Liver (tissue), 9 donors: ENCODE measurements around the gene GUK1. TPM values are rescaled to one million over a fixed set of nuclear protein-coding genes. Genes with fewer than 3 reads are reported as not detected.
"Not testable (repeated sequence)": the region's sequence is repeated elsewhere in the genome, so short reads cannot be mapped to it uniquely, and the experiment has no call there.

Experiments
- DNase-seq: peaks from one replicate; pipeline ENCODE4 v3.0.0-alpha.2; 2017; ENCODE audit warnings: low spot score
- H3K27ac ChIP-seq, 2 donors: one replicate each; pipeline ENCODE4 v1.7.0; 2013; ENCODE audit warnings: inconsistent platforms in 2 of 2, low read length in 2 of 2, control low read depth in 1 of 2, low read depth in 1 of 2, mild to moderate bottlenecking in 1 of 2
- H3K27me3 ChIP-seq, 4 donors: one replicate each; pipeline versions ENCODE4 v1.6.1 to v1.7.0; 2013; ENCODE audit warnings: low read length in 3 of 4, inconsistent platforms in 1 of 4, mild to moderate bottlenecking in 1 of 4, moderate library complexity in 1 of 4; ENCODE audit not compliant: control insufficient read depth in 4 of 4, insufficient read depth in 4 of 4
- H3K36me3 ChIP-seq, 4 donors: one replicate each; pipeline versions ENCODE4 v1.6.1 to v1.7.0; 2013; ENCODE audit warnings: low read length in 3 of 4, mild to moderate bottlenecking in 3 of 4, low read depth in 1 of 4, moderate library complexity in 1 of 4; ENCODE audit not compliant: control insufficient read depth in 4 of 4, insufficient read depth in 3 of 4
- H3K4me1 ChIP-seq, 4 donors: one replicate each; pipeline versions ENCODE4 v1.6.1 to v1.7.0; 2013; ENCODE audit warnings: low read length in 3 of 4, mild to moderate bottlenecking in 3 of 4, moderate library complexity in 1 of 4; ENCODE audit not compliant: control insufficient read depth in 4 of 4, insufficient read depth in 4 of 4
- H3K4me3 ChIP-seq, 3 donors: one replicate each; pipeline versions ENCODE4 v1.6.1 to v1.7.0; 2013; ENCODE audit warnings: low read length in 3 of 3, control low read depth in 1 of 3, low read depth in 1 of 3, mild to moderate bottlenecking in 1 of 3
- H3K9ac ChIP-seq, 2 donors: one replicate each; pipeline ENCODE4 v1.7.0; 2013; ENCODE audit warnings: low read length in 2 of 2, mild to moderate bottlenecking in 2 of 2, moderate library complexity in 2 of 2, control low read depth in 1 of 2, low read depth in 1 of 2
- H3K9me3 ChIP-seq, 4 donors: one replicate each; pipeline versions ENCODE4 v1.6.1 to v1.7.0; 2013; ENCODE audit warnings: low read length in 3 of 4; ENCODE audit not compliant: control insufficient read depth in 4 of 4
- EGR1 ChIP-seq, 2 donors: IDR thresholded peaks; 2 replicates each; pipeline ENCODE4 v1.6.1; 2016 to 2018; ENCODE audit warnings: antibody characterized with exemption in 2 of 2, low read depth in 2 of 2
- FOXA1 ChIP-seq: IDR thresholded peaks from 2 replicates; pipeline ENCODE4 v1.6.1; 2016; ENCODE audit warnings: antibody characterized with exemption
- FOXA2 ChIP-seq: IDR thresholded peaks from 2 replicates; pipeline ENCODE4 v1.6.1; 2016; ENCODE audit warnings: antibody characterized with exemption
- GABPA ChIP-seq, 2 donors: IDR thresholded peaks in 1 of 2; conservative IDR thresholded peaks in 1 of 2; 2 replicates each; pipeline ENCODE4 v1.6.1; 2016; ENCODE audit warnings: antibody characterized with exemption in 2 of 2, mild to moderate bottlenecking in 1 of 2, moderate library complexity in 1 of 2
- HNF4A ChIP-seq, 2 donors: conservative IDR thresholded peaks; 2 replicates each; pipeline ENCODE4 v1.6.1; 2016; ENCODE audit warnings: antibody characterized with exemption in 2 of 2, mild to moderate bottlenecking in 2 of 2
- HNF4G ChIP-seq: IDR thresholded peaks from 2 replicates; pipeline ENCODE4 v1.6.1; 2016; ENCODE audit warnings: antibody characterized with exemption
- NR2F2 ChIP-seq: IDR thresholded peaks from 2 replicates; pipeline ENCODE4 v1.6.1; 2016; ENCODE audit warnings: antibody characterized with exemption
- RAD21 ChIP-seq, 2 donors: IDR thresholded peaks; 2 replicates each; pipeline ENCODE4 v1.6.1; 2016; ENCODE audit warnings: antibody characterized with exemption in 2 of 2, mild to moderate bottlenecking in 2 of 2
- RXRA ChIP-seq, 2 donors: IDR thresholded peaks; 2 replicates each; pipeline ENCODE4 v1.6.1; 2017 to 2018; ENCODE audit warnings: antibody characterized with exemption in 2 of 2, mild to moderate bottlenecking in 1 of 2
- SP1 ChIP-seq: IDR thresholded peaks from 2 replicates; pipeline ENCODE4 v1.6.1; 2018; ENCODE audit warnings: antibody characterized with exemption, mild to moderate bottlenecking
- TAF1 ChIP-seq: conservative IDR thresholded peaks from 2 replicates; pipeline ENCODE4 v1.6.1; 2016; ENCODE audit warnings: antibody characterized with exemption, mild to moderate bottlenecking
- YY1 ChIP-seq: IDR thresholded peaks from 2 replicates; pipeline ENCODE4 v1.6.1; 2016; ENCODE audit warnings: antibody characterized with exemption, mild to moderate bottlenecking
- WGBS: extraction: QIAGEN DNeasy Blood & Tissue Kit; methylation state at CpG from one replicate; pipeline ENCODE4 v1.1.7; 2013; 5-methylcytosine and 5-hydroxymethylcytosine counted together
- polyA plus RNA-seq, 2 donors: library from polyadenylated mRNA; stranded (reverse) in 1 of 2; unstranded in 1 of 2; fragments of 200-250 nt in 1 of 2; fragments of >200 nt in 1 of 2; fragmentation: Nextera tagmentation in 1 of 2; extraction: Ambion mirVana in 1 of 2; gene quantifications; one replicate each; pipeline versions ENCODE4 v1.2.1 to v1.2.3, GENCODE V29; 2013 to 2015
- total RNA-seq, 2 donors: library from RNA; depleted of rRNA; stranded (reverse); fragments of >200 nt; gene quantifications; one replicate each; pipeline ENCODE4 v1.2.3, GENCODE V29; 2014
- TF ChIP-seq, protein P1 (sequence below): IDR thresholded peaks from 2 replicates; pipeline ENCODE4 v1.6.1; 2016; ENCODE audit warnings: antibody characterized with exemption, mild to moderate bottlenecking
- TF ChIP-seq, protein P2 (sequence below): IDR thresholded peaks from 2 replicates; pipeline ENCODE4 v1.6.1; 2016; ENCODE audit warnings: antibody characterized with exemption
- TF ChIP-seq, protein P3 (sequence below): IDR thresholded peaks from 2 replicates; pipeline ENCODE4 v1.6.1; 2016; ENCODE audit warnings: antibody characterized with exemption
- TF ChIP-seq, protein P4 (sequence below): fragments of 150-350 bp; IDR thresholded peaks from 2 replicates; pipeline ENCODE4 v1.5.1; 2017; ENCODE audit warnings: improper control_type of control experiment, low read depth, low read length; ENCODE audit not compliant: missing input control
- TF ChIP-seq, protein P5 (sequence below): IDR thresholded peaks from 2 replicates; pipeline ENCODE4 v1.6.1; 2016; ENCODE audit warnings: antibody characterized with exemption
- donor health status: healthy.
- donor health status: healthy.
- donor health status: healthy.
- donor health status: healthy.
- donor health status: healthy.

The GUK1 gene
- total and polyA plus RNA-seq, 4 donors: 147 to 251 (median 216) TPM

DNA sequence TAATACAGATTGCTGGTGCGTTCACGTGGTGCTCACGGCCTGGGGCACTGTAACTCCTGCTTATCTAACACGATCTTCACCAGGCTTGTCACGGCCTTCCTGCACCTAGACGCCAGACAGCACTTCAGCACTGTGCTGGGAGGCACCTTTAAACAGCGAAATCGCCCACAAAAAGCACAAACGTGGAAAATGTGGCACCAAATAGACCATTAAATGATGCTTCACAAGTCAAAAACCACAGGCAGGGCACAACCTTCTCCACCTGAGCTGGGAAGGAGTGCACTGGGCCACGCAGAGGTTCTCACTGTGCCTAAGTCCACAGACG lies 45.5 kb downstream of the GUK1 start:
- Histone ChIP-seq H3K4me1 (no peaks in the 10 kb centered on the region), H3K27ac (no peak overlapping the region), H3K36me3 (no peaks in the 10 kb centered on the region), H3K4me3 (no peak overlapping the region), H3K9ac (no peak overlapping the region), H3K27me3 (no peaks in the 10 kb centered on the region), H3K9me3 (peaks cover 0 to 3% (median 0%) of the 10 kb centered on the region in 4 donors)
- TF ChIP-seq, protein P1, sequence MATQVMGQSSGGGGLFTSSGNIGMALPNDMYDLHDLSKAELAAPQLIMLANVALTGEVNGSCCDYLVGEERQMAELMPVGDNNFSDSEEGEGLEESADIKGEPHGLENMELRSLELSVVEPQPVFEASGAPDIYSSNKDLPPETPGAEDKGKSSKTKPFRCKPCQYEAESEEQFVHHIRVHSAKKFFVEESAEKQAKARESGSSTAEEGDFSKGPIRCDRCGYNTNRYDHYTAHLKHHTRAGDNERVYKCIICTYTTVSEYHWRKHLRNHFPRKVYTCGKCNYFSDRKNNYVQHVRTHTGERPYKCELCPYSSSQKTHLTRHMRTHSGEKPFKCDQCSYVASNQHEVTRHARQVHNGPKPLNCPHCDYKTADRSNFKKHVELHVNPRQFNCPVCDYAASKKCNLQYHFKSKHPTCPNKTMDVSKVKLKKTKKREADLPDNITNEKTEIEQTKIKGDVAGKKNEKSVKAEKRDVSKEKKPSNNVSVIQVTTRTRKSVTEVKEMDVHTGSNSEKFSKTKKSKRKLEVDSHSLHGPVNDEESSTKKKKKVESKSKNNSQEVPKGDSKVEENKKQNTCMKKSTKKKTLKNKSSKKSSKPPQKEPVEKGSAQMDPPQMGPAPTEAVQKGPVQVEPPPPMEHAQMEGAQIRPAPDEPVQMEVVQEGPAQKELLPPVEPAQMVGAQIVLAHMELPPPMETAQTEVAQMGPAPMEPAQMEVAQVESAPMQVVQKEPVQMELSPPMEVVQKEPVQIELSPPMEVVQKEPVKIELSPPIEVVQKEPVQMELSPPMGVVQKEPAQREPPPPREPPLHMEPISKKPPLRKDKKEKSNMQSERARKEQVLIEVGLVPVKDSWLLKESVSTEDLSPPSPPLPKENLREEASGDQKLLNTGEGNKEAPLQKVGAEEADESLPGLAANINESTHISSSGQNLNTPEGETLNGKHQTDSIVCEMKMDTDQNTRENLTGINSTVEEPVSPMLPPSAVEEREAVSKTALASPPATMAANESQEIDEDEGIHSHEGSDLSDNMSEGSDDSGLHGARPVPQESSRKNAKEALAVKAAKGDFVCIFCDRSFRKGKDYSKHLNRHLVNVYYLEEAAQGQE: no peak
- no peak for TF ChIP-seq HNF4A (conservative IDR thresholded peaks at IDR 0.05)
- no peak for TF ChIP-seq RAD21 (IDR thresholded peaks at IDR 0.05)
- TF ChIP-seq NR2F2: no peak
- TF ChIP-seq, protein P2, sequence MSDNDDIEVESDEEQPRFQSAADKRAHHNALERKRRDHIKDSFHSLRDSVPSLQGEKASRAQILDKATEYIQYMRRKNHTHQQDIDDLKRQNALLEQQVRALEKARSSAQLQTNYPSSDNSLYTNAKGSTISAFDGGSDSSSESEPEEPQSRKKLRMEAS: no peak
- WGBS: 80% methylated on average over 11 of the region's 11 CpGs
- no peak for DNase-seq

DNA sequence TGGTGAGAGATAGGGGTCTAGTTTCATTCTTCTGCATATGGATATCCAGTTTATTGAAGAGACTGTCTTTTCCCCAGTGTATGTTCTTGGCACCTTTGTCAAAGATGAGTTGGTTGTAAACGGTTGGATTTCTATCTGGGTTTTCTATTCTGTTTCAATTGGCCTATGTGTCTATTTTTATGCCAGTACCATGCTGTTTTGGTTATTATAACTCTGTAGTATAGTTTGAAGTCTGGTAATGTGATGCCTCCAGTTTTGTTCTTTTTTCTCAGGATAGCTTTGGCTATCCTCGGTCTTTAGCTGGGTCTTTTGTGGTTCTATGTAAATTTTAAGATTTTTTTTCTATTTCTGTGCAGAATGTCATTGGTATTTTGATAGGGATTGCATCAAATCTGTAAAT lies 48.2 kb downstream of the GUK1 start:
- not testable (repeated sequence) for H3K36me3 ChIP-seq, H3K27me3 ChIP-seq, DNase-seq, H3K27ac ChIP-seq, H3K4me1 ChIP-seq, H3K4me3 ChIP-seq, H3K9me3 ChIP-seq, H3K9ac ChIP-seq
- WGBS: 77% methylated on average over 2 of the region's 2 CpGs

DNA sequence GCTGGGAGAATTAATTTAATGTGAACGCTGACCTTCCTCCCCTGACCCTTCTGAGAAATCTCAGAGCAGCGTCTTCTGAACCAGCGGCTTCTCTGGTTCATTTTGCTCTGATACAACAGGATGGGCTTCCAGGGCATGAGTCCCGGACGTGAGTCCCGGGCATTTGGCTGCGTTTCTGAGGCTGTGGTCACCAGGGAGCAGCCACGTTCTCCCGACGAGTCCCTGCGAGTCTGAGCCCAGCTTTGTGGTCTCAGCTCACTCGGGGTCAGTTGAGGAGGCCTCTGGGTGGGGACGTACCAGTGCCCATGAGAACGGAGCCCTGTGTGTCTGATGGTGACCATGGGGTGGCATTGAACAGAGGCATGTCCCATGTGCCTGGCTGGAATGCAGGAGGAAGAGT lies 50.1 kb downstream of the GUK1 start:
- Histone ChIP-seq H3K4me3 (no peak overlapping the region), H3K9ac (no peak overlapping the region), H3K27ac (no peak overlapping the region), H3K4me1 (no peaks in the 10 kb centered on the region), H3K27me3 (no peaks in the 10 kb centered on the region), H3K36me3 (no peaks in the 10 kb centered on the region), H3K9me3 (peaks cover 0 to 3% (median 0%) of the 10 kb centered on the region in 4 donors)
- DNase-seq: no peak
- 92% methylated on average over 14 of the region's 14 CpGs for WGBS
- TF ChIP-seq RAD21 (IDR thresholded peaks at IDR 0.05) (no peak), FOXA2 (no peak), TAF1 (no peak), FOXA1 (no peak), RXRA (IDR thresholded peaks at IDR 0.05) (no peak), HNF4A (conservative IDR thresholded peaks at IDR 0.05) (no peak), HNF4G (no peak), EGR1 (IDR thresholded peaks at IDR 0.05; ENCODE audit: low read depth in 2 of 2) (no peak), NR2F2 (no peak), SP1 (no peak), YY1 (no peak), GABPA (IDR thresholded peaks at IDR 0.05 in 1 of 2, conservative IDR thresholded peaks at IDR 0.05 in 1 of 2) (no peak)
- TF ChIP-seq, protein P3, sequence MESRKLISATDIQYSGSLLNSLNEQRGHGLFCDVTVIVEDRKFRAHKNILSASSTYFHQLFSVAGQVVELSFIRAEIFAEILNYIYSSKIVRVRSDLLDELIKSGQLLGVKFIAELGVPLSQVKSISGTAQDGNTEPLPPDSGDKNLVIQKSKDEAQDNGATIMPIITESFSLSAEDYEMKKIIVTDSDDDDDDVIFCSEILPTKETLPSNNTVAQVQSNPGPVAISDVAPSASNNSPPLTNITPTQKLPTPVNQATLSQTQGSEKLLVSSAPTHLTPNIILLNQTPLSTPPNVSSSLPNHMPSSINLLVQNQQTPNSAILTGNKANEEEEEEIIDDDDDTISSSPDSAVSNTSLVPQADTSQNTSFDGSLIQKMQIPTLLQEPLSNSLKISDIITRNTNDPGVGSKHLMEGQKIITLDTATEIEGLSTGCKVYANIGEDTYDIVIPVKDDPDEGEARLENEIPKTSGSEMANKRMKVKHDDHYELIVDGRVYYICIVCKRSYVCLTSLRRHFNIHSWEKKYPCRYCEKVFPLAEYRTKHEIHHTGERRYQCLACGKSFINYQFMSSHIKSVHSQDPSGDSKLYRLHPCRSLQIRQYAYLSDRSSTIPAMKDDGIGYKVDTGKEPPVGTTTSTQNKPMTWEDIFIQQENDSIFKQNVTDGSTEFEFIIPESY: no peak
- TF ChIP-seq, protein P4, sequence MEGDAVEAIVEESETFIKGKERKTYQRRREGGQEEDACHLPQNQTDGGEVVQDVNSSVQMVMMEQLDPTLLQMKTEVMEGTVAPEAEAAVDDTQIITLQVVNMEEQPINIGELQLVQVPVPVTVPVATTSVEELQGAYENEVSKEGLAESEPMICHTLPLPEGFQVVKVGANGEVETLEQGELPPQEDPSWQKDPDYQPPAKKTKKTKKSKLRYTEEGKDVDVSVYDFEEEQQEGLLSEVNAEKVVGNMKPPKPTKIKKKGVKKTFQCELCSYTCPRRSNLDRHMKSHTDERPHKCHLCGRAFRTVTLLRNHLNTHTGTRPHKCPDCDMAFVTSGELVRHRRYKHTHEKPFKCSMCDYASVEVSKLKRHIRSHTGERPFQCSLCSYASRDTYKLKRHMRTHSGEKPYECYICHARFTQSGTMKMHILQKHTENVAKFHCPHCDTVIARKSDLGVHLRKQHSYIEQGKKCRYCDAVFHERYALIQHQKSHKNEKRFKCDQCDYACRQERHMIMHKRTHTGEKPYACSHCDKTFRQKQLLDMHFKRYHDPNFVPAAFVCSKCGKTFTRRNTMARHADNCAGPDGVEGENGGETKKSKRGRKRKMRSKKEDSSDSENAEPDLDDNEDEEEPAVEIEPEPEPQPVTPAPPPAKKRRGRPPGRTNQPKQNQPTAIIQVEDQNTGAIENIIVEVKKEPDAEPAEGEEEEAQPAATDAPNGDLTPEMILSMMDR: no peak
- TF ChIP-seq, protein P5, sequence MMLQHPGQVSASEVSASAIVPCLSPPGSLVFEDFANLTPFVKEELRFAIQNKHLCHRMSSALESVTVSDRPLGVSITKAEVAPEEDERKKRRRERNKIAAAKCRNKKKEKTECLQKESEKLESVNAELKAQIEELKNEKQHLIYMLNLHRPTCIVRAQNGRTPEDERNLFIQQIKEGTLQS: no peak
- TF ChIP-seq, protein P1: no peak
- TF ChIP-seq, protein P2: no peak
